Lung microvascular endothelial cell (primary cell): ENCODE results near the gene PTPN2. TPM values are rescaled to one million over a fixed set of nuclear protein-coding genes. Genes with fewer than 3 reads are reported as not detected.
"Not testable (repeated sequence)": the region's sequence is repeated elsewhere in the genome, so short reads cannot be mapped to it uniquely, and the experiment has no call there.

Source experiments
- DNase-seq, 2 donors: peaks; one replicate each; pipeline versions ENCODE4 v3.0.0 to v3.0.0-alpha.2; 2010; ENCODE audit warnings: low read depth in 2 of 2
- total RNA-seq: library from RNA; depleted of rRNA; stranded (reverse); fragments of >200 nt; gene quantifications from 2 replicates; pipeline ENCODE4 v1.2.1, GENCODE V29; 2014

PTPN2 gene
- total RNA-seq, 1 donor from 2014 or later = 12.7 TPM

DNA sequence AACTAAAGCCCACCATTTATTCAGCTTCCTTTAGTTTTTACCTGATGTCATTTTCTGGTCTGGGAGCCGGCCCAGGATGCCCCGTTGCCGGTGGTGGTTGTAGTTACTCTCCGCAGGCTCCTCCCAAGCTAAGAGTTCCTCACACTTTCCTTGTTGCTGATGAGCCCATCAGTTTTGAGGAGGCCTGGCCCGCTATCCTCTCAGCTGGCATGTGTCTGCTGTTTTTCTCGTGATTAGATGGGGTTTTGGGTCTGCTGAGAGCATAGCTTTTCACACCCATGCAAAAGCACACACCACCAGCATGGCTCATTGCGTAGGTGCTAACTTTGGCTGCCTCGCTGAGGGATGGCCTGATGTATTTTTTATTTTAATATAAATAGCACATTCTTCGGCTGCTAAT, 109.1 kb downstream of the PTPN2 start:
- no peak for DNase-seq

DNA sequence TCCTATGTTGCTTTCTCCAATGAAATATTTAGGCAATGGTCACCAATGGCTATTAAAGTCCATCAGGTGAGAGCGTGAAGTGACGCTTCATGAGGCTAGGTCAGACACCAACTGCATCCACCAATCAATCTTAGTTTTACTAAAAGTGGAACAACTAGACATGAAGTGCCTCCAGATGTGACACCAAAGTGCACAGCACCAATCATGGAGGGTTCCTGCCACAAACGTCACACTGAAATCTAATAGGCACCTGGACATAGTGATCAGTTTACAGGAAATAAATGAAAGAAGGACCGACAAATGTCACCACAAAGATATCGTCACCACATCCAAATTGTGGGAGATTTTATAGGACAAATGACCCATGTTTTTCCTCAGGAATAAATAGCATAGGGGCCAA, 110.7 kb downstream of the PTPN2 start:
- DNase-seq = no peak

DNA sequence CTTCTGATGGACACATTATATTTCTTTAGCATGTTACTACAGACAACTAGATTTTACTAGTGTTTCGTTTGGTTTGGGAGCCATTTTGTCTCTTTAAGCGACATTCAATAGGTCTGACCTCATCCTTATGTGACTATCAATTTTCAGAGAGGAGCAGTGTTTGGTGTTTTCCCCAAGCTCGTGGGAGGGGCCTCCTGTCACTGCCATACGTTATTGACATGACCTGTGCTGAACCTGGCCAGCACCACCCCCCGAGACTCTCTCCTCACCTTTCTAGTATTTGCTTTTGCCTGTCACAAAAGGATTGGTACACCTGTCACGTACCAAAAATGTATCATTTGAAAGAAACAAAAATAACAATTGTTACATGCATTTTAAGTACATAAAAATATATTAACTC, 111.9 kb downstream of the PTPN2 start:
- DNase-seq = no peak

DNA sequence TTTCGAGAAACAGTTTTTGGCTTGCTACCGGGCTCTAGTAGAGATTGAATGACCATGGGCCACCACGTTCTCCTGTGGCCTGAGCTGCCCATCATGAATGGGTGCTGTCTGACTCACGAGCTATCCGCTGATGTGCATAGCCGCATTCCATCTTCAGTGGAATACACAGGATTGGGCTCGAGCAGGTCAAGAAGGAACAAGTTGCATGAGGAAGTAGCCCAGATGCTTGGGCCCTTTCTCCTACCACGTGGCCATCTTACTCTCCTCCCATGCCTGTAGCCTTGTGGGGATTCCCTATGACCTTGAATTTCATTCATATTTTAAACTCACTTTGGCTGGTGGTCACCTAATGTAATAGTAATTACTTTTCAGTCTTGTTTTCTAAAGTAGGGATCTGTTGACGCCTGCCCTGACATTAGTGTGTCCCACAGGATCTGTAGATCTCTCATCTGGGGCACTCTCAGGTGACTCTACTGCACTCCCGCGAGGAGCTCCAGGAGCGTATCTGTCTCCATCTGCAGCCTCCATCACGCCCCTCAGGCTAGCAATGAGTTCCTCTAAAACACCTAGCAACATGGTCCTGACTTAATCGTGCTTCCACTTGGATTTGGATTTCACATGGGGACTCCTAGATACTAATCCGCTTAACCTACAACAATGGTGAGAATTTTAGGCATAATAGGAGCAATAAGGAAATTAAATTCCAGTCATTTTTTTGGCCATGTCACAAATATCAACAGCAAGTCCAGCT, 113.4 kb downstream of the PTPN2 start:
- DNase-seq = no peak

DNA sequence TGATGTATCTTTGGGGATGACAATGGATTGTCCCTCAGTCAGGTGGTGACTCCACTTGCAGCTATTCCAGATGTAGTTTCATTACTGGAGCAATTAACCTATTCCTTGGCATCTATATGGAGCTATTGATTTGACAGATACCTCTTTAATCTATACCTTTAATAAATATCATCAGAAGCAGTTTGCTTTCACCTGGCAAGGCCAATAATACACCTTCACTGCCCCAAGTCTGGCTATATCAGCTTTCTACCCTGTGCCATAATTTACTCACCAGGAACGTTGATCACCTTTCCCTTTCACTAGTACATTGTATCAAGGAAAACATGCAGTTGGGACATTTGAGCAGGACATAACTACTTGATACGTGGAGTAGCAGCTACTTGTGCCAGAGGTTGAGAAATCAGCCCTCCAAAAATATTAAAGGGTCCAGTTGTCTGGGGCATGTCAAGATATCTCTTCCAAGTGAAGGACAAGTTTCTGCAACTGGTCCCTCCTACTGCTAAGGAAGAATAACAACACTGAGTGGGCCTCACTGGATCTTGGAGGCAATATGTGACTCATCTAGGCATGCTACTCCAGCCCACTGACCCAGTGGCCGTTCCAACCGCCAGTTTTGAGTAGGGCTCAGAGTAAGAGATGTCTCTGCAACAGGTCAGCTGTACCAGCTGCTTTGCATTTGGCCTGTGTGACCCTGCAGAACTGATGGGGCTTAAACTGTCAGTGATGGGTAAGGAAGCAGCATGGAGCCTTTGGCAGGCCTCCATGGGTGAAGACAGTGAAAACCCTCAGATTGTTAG, 114.2 kb downstream of the PTPN2 start:
- no peak for DNase-seq

DNA sequence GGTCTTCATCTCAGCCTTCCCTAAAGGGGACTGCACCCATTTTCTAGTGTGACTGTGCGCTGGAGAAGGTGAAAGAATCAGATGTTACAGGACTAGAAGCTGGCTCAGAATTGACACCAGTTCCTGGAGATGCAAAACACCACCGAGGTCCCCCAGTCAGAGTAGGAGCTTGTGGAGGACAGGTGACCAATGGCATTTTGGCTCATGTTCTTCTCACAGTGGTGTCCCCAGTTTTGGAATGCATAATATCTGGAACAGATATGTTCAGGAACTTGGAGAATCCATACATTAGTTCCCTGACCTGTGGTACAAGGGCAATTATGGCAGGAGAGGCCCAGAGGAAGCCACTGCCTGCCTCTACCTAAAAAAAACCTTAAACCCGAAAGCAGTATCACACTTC, 114.9 kb downstream of the PTPN2 start:
- DNase-seq = no peak

DNA sequence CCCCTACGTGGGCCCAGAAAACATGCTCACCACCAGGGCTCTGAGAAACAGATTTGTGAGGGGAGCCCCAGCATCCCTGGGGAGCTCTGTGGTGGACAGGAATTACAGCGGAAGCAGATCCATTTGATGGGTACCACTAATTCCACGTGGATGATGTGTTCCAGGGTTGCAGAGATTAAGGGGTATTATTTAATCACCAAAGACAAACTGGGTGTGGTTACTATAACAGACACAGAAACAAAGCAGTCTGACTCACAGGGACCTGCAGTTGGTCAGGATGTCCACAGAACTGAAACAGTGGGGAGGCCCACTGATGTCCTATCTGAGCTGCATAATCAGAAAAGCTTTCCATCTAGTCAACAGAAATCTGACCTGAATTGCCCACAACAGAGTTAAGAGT, 115.4 kb downstream of the PTPN2 start:
- DNase-seq = no peak

DNA sequence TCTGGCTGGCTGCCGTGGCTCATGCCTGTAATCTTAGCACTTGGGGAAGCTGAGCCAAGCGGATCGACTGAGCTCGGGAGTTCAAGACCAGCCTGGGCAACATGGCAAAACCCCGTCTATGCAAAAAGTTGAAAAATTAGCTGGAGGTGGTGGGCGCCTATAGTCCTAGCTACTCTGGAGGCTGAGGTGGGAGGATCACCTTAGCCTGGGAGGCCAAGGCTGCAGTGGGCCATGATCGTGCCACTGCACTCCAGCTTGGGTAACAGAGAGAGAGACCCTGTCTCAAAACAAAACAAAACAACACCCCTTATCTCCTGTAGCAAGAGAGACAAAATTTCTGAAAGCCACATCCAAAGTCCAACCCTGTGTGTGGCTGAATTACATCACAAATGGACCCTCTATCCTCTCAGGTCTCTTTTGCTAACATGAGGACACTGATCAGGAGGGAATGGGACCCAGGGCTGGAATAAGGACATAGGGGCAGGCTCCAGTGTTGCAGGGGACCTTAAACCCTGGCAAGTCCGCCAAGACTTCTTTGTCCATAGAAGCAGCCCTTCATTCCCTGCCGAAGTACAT, 116.4 kb downstream of the PTPN2 start:
- DNase-seq = no peak

DNA sequence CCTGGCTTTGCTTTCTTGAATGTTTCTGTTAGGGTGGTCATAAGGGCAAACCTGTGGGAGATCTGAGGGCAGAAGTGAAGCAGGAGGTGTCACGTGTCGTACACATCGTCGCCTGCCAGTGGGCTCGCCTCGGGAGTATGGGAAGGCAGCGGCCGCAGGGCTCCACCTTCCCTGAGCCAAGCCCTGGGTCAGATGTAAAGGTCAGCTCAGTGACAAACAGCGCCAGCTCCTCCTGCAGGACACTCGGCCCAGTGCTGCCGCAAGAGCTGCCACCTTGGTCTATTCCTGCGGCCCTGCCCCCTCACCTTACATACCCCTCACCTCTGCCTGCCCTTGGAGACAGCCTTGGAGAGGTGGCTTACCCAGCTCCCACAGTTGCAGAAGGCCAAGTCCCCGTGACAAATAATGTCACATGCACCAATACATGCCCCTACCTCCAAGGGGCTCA, 117.0 kb downstream of the PTPN2 start:
- no peak for DNase-seq

DNA sequence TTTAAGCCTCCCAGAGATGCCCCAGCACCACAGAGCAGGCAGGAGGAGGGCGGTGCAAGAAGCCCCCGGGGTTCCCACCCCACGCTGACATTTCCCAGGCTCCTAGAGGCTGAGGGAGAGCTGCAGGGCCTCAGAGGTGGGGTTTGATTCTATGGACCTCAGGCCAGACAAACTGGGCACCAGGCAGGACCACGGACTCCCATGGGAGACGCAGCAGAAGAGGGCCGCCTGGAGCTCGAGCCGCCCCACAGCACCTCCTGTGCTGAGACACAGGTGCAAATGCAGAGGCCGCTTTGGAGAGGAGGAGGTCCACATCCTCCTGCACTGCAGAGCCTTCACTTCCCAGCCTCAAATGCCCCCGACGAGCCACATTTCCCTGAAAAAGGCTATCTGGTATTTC, 118.5 kb downstream of the PTPN2 start:
- no peak for DNase-seq

DNA sequence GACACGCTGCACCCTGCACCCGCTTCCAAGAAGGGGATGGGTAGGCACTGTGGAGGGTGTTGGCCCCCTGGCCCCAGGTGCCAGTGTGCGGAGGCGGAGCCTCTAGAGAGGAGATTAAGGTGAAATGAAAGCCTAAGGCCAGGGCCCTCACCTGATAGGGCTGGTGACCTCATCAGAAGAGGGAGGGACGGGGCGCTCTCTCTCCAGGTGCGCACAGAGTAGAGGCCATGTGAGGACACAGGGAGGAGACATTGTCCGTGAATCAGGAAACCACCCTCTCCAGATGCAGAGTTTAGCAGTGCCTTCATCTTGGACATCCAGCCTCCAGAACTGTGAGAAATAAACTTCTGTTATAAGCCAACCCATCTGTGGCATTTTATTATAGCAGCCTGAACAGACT, 118.9 kb downstream of the PTPN2 start:
- DNase-seq = no peak

DNA sequence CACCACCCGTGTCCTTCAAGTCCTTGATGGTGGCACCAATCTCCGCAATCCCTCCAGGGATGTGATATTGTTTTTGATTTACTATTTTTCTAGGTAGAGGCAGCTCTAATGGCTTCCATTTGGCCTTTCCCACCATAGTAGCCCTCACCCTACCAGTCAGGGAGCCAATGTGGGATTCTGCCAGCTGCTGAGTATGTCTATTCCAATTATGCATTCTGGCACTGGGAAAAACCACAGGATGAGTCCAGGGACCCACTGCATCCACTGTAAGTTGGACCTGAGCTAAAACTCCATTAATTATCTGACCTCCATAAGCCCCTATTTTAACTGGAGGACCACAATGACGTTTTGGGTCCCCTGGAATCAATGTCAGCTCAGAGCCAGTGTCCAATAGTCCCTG, 125.5 kb downstream of the PTPN2 start:
- not testable (repeated sequence) for DNase-seq

DNA sequence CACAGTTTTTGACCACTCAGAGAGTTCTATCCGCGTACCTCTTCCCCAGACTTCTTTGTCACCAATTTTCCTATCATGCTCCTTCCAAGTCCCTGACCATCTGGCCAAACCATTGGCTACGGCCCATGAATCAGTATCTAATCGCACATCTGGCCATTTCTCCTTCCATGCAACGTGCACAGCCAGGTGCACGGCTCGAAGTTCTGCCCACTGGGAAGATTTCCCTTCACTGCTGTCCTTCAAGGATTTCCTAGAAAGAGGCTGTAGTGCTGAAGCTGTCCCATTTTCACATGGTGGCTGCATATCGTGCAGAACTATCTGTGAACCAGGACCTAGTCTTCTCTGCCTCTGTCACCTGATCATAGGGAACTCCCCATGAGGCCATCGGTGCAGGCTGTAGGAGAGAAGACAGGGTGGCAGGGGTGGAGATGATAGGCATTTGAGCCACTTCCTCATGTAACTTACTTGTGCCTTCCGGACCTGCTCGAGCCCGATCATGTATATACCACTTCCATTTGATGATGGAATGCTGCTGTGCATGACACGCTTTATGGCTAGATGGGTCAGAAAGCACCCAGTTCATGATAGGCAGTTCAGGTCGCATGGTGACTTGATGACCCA, 127.3 kb downstream of the PTPN2 start:
- DNase-seq = not testable (repeated sequence)

DNA sequence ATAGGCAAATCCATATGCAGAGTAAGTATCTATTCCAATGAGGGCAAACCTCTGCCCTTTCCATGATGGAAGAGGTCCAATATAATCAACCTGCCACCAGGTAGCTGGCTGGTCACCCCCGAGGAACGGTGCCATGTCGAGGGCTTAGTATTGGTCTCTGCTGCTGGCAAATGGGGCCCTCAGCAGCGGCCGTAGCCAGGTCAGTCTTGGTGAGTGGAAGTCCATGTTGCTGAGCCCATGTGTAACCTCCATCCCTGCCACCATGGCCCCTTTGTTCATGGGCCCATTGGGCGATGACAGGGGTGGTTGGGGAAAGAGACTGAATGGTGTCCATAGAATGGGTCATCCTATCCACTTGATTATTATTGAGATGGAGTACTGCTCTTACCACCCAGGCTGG, 128.4 kb downstream of the PTPN2 start:
- DNase-seq = not testable (repeated sequence)

DNA sequence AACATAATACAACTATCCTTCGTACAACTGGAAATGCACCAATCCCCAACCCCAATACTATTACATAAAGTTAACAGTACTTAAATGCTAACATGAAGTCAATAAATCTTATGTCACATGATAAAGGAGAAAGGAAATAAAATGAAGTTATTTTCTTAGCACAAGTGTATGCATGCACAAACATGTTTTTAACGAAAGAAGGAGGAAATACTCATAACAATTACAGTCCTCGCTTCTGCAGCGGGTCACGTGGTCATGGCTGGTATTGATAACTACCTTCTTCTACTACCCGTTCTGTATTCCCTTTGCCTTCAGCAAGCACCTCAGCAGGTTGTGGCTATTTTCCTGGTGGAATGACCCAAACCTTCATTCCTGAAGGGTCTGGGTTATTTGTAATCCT, 129.5 kb downstream of the PTPN2 start:
- DNase-seq = no peak

DNA sequence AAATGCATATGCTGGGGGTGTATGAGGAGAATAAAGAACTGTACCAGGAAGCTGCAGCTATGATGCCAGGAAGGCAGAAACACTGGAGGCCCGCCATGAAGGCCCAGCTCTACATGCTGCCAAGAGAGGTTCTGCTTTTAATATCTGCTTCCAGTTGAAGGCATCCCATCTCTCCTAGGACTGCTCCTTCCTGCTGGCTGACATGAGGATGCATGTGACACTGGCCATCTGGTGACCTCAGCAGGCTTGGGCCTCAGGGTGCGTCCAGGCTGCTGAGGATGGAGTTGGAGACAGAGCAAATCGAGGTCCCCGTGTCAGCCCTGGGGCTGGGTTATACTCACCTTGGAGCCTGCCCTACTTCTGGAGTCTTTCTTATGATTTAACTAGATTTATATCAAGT, 132.1 kb downstream of the PTPN2 start:
- no peak for DNase-seq

DNA sequence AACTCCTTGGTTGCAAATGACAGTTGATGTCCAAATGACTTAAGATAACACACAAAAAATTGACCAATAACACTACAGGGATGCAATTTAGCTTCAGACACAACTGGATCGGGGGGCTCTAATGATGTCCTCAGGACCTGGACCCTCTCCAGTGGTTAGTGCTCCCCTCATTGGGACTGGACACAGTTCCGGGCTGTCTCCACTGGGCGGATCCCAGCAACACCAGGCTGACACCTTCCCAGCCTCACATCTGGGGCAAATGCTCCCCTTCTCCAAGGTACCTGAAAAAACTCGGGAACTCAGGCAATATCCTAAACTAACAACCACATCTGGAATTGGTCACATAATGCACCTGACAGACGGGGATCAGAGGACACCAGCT, 132.5 kb downstream of the PTPN2 start:
- DNase-seq = no peak

DNA sequence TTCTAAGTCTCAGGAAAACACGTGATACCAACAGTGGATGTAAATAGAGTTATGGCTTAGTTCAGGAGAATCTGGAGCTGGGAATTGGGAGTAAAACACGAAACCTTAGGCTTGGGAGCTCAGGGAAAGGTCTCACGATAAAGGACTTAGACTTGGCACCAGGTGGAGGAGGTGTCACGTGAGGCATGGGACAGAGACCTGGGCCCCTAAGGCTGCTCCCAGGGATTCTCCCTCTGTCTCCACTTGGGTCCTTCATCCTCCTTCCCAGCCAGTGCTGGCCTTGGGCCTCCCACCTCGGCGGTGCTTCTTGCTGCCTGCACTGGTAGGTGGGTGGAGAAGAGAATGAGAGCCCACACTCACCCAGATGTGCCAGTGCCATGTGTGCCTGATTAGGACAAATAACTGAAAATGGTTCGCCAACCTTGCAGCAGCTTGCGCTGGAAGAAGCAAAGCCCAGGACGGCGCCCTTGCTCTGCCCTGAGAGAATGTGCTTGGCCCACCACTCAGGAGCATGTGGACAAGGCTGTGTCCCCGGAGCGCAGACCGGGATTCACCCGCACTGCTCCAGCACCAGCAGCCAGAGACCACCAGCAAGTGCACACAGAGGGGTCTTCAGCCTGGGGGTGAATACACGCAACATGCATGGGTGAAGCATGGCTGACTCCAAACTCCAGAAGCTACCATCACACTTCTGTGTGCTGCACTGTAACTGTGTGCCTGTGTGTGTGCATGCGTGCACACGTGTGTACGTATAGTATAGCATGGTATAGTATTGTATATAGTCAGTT, 133.1 kb downstream of the PTPN2 start:
- no peak for DNase-seq

DNA sequence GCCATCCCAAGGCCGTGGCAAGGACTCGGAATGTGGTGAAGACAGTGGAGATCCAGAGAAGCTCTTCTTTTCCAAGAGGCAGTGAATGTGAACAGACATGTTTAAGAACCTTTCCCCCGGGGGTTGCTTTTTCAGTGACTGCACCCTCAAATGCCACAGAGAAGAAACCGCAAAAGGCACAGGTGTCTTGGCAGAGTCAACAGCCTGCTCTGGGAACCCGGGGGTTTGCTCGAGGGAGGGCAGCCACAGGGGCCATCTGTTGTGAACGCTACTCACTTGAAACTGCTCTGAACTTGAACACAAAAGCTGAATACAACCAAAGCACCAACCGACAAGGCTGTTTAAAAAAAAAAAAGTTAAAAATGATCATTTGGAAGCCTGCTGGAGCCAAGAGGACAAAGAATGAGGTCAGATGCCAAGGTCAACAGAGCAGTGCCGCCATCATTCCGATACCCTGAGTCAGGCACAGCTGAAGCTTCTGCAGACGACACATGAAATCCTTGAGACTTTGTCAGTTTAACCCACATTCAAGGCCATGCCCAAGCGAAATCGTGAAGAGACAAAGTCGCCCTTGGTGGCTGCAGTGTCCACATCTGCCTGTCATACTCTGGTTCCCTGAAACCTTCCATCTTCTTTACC, 133.8 kb downstream of the PTPN2 start:
- DNase-seq = no peak

DNA sequence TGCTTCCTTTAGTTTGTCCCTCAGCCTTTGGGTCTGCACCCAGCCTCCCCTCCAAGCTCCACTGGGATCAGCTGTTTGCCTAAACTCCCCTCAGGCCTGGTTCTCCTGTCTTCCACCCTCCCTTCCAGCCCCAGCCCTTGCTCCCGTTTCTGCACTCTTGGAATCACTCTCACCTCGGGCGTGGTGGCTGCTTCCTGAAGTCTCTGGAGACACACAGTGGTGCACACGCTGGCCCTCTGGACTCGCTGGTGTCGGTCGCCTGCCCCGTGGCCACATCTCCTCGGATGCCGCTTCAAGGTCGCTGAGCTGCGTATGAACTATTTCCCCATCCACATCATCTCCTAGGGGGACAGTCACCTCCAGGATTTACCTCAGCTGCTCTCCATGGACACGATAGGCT, 134.9 kb downstream of the PTPN2 start:
- DNase-seq = no peak

DNA sequence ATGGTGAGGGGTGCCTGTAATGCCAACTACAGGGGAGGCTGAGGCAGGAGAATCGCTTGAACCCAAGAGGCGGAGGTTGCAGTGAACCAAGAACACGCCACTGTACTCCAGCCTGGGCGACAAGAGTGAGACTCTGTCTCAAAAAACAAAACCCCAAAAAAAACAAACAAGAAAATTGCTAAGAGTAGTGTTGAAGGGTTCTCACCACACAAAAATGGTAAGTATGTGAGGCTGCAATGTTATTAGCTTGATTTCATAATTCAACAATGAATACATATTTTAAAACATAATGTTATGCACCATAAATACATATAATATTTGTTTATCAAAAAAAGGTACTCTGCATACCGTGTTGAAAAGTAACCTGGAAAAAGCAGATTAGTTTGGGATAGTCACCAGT, 135.4 kb downstream of the PTPN2 start:
- DNase-seq = no peak
